GM21825 (cell line): Measurements from ENCODE around the gene DEPDC1B.
"Not testable (repeated sequence)": the region's sequence is repeated elsewhere in the genome, so short reads cannot be mapped to it uniquely, and the experiment has no call there.

Experiments
- ATAC-seq: cut with Tn5 transposase; IDR thresholded peaks from one replicate; pipeline ENCODE4 v1.9.1; 2021; ENCODE audit warnings: mild to moderate bottlenecking, moderate library complexity; ENCODE audit not compliant: unreplicated experiment

The DEPDC1B gene

GRCh38 chr5:60700416-60700757, 421 bp upstream of the DEPDC1B start:
- ATAC-seq: peak; percentile 15

GRCh38 chr5:60699288-60699608, 718 bp downstream of the DEPDC1B start:
- ATAC-seq: no peak

DNA sequence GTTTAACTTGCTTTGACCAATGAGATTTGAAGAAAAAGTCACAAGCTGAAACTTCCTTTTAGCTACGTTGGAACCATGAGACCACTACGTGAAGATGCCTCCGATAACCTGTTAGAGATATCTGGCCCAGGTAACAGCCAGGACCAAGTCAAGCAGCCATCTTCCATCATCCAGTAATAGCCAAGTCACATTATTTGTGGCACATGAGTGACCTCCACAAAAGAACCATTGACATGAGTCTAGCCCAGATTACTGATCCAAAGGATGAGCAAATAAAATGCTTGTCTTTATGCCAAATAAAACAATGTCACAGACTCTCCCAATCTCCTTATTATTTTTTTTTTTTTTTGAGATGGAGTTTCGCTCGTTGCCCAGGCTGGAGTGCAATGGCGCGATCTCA, 1.6 kb downstream of the DEPDC1B start:
- no peak for ATAC-seq

- ATAC-seq: no peak
Observed at GRCh38 chr5:60690326-60690725, 9.6 kb downstream of the DEPDC1B start.

GRCh38 chr5:60688980-60689379, 11.0 kb downstream of the DEPDC1B start:
- no peak for ATAC-seq

- peak; percentile 89 for ATAC-seq
Observed at GRCh38 chr5:60687927-60688720, 11.8 kb downstream of the DEPDC1B start.

- no peak for ATAC-seq
Observed at GRCh38 chr5:60686157-60686556, 13.8 kb downstream of the DEPDC1B start.

GRCh38 chr5:60685700-60686099, 14.3 kb downstream of the DEPDC1B start:
- ATAC-seq: no peak

GRCh38 chr5:60685028-60685427, 14.9 kb downstream of the DEPDC1B start:
- no peak for ATAC-seq

DNA sequence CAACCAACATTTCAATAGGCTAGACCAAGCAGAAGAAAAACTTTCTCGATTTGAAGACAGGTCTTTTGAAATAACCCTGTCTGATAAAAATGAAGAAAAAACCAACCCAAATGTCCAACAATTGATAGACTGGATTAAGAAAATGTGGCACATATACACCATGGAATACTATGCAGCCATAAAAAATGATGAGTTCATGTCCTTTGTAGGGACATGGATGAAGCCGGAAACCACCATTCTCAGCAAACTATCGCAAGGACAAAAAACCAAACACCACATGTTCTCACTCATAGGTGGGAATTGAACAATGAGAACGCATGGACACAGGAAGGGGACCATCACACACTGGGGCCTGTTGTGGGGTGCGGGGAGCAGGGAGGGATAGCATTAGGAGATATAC, 18.0 kb downstream of the DEPDC1B start:
- not testable (repeated sequence) for ATAC-seq

DNA sequence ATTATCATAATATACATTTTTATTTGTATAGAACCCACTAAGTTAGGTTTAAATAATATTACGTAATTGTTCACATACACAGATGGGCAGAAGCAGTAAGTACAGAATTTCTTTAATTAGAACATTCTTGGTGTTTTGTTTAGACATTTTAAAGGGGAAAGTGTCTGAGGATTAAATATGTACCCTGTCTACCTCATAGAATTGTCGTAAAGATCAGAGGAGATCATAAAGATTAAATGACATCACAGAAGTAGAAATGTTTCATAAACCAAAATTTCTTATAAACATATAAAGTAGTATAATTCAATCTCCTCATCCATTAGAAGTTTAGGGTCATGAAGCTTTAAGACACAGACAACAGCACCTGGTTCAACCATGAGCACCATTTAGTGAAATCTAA, 20.1 kb downstream of the DEPDC1B start:
- ATAC-seq: no peak

- no peak for ATAC-seq
Observed at GRCh38 chr5:60677850-60678664, 21.9 kb downstream of the DEPDC1B start.

- no peak for ATAC-seq
Observed at GRCh38 chr5:60675286-60675685, 24.7 kb downstream of the DEPDC1B start.

DNA sequence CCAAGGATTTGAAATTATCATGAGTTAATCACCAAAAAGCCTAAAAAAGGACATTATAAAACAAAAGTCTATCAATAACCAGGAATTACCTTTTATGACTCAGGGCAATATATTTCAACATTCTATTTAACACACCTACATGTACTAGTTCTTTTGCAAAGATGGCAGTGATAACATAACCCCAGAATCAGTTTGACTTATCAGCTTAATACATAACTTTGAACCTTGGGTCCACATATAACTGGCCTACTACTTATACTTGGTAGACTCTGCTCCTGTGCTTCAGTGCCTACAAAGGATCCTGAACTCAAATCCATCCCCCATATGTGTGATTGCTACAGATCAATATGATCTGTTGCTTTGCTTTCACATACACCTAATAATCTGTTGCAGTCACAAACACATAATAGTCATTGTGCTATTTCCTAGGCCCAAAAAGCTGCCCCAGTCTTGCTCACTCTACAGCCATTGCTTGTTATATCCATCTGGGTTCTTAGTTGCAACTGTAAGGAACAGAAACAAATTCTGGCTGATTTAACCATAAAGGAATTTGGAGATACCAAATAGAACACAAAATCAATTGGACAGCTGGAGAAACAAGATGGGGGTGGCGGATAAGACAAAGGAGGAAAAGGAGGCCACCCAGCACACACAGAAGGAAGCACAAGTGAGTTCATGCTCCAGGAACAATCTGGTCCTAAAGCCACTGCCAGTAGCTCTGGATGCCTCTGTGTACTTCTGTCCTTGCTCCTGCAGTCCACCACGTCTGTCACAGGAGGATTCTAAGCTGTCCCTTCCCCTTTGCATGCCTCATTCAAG, 25.5 kb downstream of the DEPDC1B start:
- no peak for ATAC-seq

- no peak for ATAC-seq
Observed at GRCh38 chr5:60673334-60673733, 26.6 kb downstream of the DEPDC1B start.

DNA sequence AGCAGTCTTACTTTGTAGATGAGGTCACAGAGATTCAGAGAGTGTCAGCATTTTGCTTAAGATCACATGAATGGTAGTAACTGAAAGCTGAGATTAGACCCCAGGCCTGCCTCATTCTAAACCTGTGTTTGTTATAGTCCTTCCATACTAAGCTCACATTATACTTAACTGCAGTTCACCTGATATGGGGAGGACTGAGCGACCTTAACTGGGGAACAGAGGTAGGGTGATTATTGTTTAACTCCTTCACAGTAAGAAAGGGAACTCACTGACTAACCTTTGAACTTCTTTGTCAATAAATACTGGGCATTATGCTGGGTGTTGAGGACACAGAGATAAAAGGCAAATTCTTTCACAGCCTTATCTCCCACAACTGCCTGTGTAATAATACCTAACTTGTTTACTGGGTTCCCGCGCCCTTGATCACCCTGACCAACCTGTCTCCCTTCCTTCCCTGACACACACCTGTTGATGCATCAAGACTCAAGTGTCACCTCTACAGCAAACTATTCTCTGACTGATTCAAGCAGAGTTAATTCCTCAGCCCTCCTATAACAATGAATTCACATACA, 27.2 kb downstream of the DEPDC1B start:
- no peak for ATAC-seq

- ATAC-seq: no peak
Observed at GRCh38 chr5:60671899-60672692, 27.9 kb downstream of the DEPDC1B start.

GRCh38 chr5:60670749-60671148, 29.2 kb downstream of the DEPDC1B start:
- ATAC-seq: no peak

- ATAC-seq: no peak
Observed at GRCh38 chr5:60668686-60669304, 31.2 kb downstream of the DEPDC1B start.
